HepG2 (cell line): Measurements from ENCODE around the gene HAPLN3. TPM values are rescaled to one million over a fixed set of nuclear protein-coding genes. Genes with fewer than 3 reads are reported as not detected.

Experiments used
- ATAC-seq: fragments of 200-7000 bp; cut with Tn5 transposase; 3 replicates; pipeline ENCODE4 v1.9.1; 2020; ENCODE audit warnings: mild to moderate bottlenecking, moderate library complexity
- BruUV-seq: library from RNA; stranded (reverse); fragments of 400-500 nt; replicated peaks from 2 replicates; lab custom pipeline; 2021; lab: Mats Ljungman, UMichigan
- CTCF ChIA-PET: fragments of 300-600 bp; formaldehyde crosslinking; extraction: SDS; loops from one replicate; lab custom pipeline; 2021; ENCODE audit warnings: low total read pairs, inconsistent platforms, low intra/inter-chr PET ratio; lab: Yijun Ruan, JAX
- POLR2A ChIA-PET: fragments of 350-600 bp; sonication (Branson Sonifier 250); formaldehyde crosslinking; loops from one replicate; lab custom pipeline; 2020; ENCODE audit warnings: antibody characterized with exemption, inconsistent platforms; lab: Yijun Ruan, JAX
- DNase-seq: peaks from one replicate; pipeline ENCODE4 v3.0.0-alpha.2; 2015; ENCODE audit warnings: low spot score
- FAIRE-seq: peaks from 3 replicates; lab custom pipeline; 2011; peaks lifted over from hg19 to GRCh38; lab: Jason Lieb, UNC
- H2AFZ ChIP-seq: one replicate; pipeline ENCODE4 v1.6.1; 2011; ENCODE audit warnings: low read length, inconsistent platforms
- H3K27ac ChIP-seq: fragments of 300-600 bp; 3 replicates; pipeline ENCODE4 v1.8.0; 2011; ENCODE audit warnings: mixed run types, mild to moderate bottlenecking, mixed read lengths, low read length, inconsistent platforms; ENCODE audit not compliant: insufficient read depth; ENCODE audit errors: extremely low read length
- H3K27me3 ChIP-seq, 2 experiments: fragments of 200-600 bp in 1 of 2; 2 replicates in 1 of 2; 3 replicates in 1 of 2; pipeline versions ENCODE4 v1.6.0 to v1.8.0; 2011; ENCODE audit warnings: low read length in 2 of 2, mild to moderate bottlenecking in 2 of 2, moderate library complexity in 2 of 2, inconsistent platforms in 1 of 2; ENCODE audit not compliant: insufficient read depth in 2 of 2, control insufficient read depth in 1 of 2
- H3K36me3 ChIP-seq, 2 experiments: fragments of 200-600 bp in 1 of 2; replicated peaks in 1 of 2; 2 replicates in 1 of 2; 3 replicates in 1 of 2; pipeline versions ENCODE4 v1.5.1 to v1.8.0; 2011; ENCODE audit warnings: low read length in 2 of 2, inconsistent platforms in 1 of 2; ENCODE audit not compliant: insufficient read depth in 2 of 2, control insufficient read depth in 1 of 2
- H3K4me1 ChIP-seq: 2 replicates; pipeline ENCODE4 v1.5.1; 2012; ENCODE audit warnings: low read length, inconsistent platforms; ENCODE audit not compliant: insufficient read depth
- H3K4me2 ChIP-seq: 2 replicates; pipeline ENCODE4 v1.6.0; 2011; ENCODE audit warnings: low read depth, low read length, inconsistent platforms
- H3K4me3 ChIP-seq, 3 experiments: fragments of 200-600 bp in 1 of 3; sonication (generic), shearing (Covaris generic) in 1 of 3; replicated peaks in 1 of 3; 2 replicates each; pipeline ENCODE4 v1.5.1; 2011 to 2016; ENCODE audit warnings: low read length in 3 of 3, inconsistent platforms in 2 of 3, low read depth in 2 of 3, mild to moderate bottlenecking in 2 of 3, control low read depth in 1 of 3, mixed read lengths in 1 of 3; ENCODE audit not compliant: insufficient read depth in 1 of 3
- H3K79me2 ChIP-seq: one replicate; pipeline ENCODE4 v1.6.1; 2011; ENCODE audit warnings: low read length, inconsistent platforms; ENCODE audit not compliant: insufficient read depth
- H3K9ac ChIP-seq: 2 replicates; pipeline ENCODE4 v1.6.0; 2011; ENCODE audit warnings: mild to moderate bottlenecking, low read depth, low read length, inconsistent platforms; ENCODE audit not compliant: insufficient read depth
- H3K9me3 ChIP-seq: 2 replicates; pipeline ENCODE4 v1.5.1; 2012; ENCODE audit warnings: mild to moderate bottlenecking, low read length
- H4K20me1 ChIP-seq: 2 replicates; pipeline ENCODE4 v1.6.0; 2011; ENCODE audit warnings: inconsistent platforms, mild to moderate bottlenecking, low read length, moderate library complexity; ENCODE audit not compliant: insufficient read depth
- BCL3 ChIP-seq: sonication (generic); formaldehyde crosslinking; IDR thresholded peaks from 2 replicates; pipeline ENCODE4 v1.5.1; 2020; ENCODE audit warnings: mild to moderate bottlenecking, missing genetic modification reagents, moderate library complexity
- CREB3 ChIP-seq: sonication (generic); formaldehyde crosslinking; IDR thresholded peaks from 2 replicates; pipeline ENCODE4 v1.5.0; 2020; ENCODE audit warnings: missing genetic modification reagents
- DMAP1 ChIP-seq: IDR thresholded peaks from 2 replicates; pipeline ENCODE4 v1.6.1; 2016
- RELA ChIP-seq: sonication (generic); formaldehyde crosslinking; IDR thresholded peaks from 2 replicates; pipeline ENCODE4 v1.4.0; 2020; ENCODE audit warnings: missing genetic modification reagents
- SAP130 ChIP-seq: IDR thresholded peaks from 2 replicates; pipeline ENCODE4 v1.6.1; 2016; ENCODE audit warnings: low read depth
- SP140L ChIP-seq: sonication (generic); formaldehyde crosslinking; IDR thresholded peaks from 2 replicates; pipeline ENCODE4 v1.4.0; 2020; ENCODE audit warnings: missing genetic modification reagents, borderline replicate concordance
- SUZ12 ChIP-seq: fragments of 150-350 bp; IDR thresholded peaks from 2 replicates; pipeline ENCODE4 v1.6.1; 2014; ENCODE audit warnings: low read depth, low read length
- ZFP62 ChIP-seq: sonication (generic); formaldehyde crosslinking; IDR thresholded peaks from 2 replicates; pipeline ENCODE4 v1.4.0; 2020; ENCODE audit warnings: missing genetic modification reagents
- ZNF10 ChIP-seq: sonication (generic); formaldehyde crosslinking; IDR thresholded peaks from 2 replicates; pipeline ENCODE4 v1.4.0; 2020; ENCODE audit warnings: mild to moderate bottlenecking, low read depth, missing genetic modification reagents, borderline replicate concordance
- ZNF317 ChIP-seq: sonication (generic); formaldehyde crosslinking; IDR thresholded peaks from 2 replicates; pipeline ENCODE4 v1.5.0; 2020; ENCODE audit warnings: mild to moderate bottlenecking, missing genetic modification reagents
- ZNF556 ChIP-seq: sonication (generic); formaldehyde crosslinking; IDR thresholded peaks from 2 replicates; pipeline ENCODE4 v1.4.0; 2020; ENCODE audit warnings: mild to moderate bottlenecking, missing genetic modification reagents, borderline replicate concordance
- ZNF644 ChIP-seq: IDR thresholded peaks from 2 replicates; pipeline ENCODE4 v1.6.1; 2016; ENCODE audit warnings: low read depth
- ZNF883 ChIP-seq: sonication (generic); formaldehyde crosslinking; IDR thresholded peaks from 2 replicates; pipeline ENCODE4 v1.5.1; 2020; ENCODE audit warnings: mild to moderate bottlenecking, missing genetic modification reagents; ENCODE audit errors: not compliant biosample characterization
- WGBS: methylation state at CpG from one replicate; pipeline ENCODE4 v1.1.6; 2017; ENCODE audit warnings: low lambda C conversion rate; 5-methylcytosine and 5-hydroxymethylcytosine counted together
- in situ Hi-C: cut with HindIII; loops from 2 replicates; pipeline ENCODE4 v1.10.0; 2017; ENCODE audit warnings: low pct_unique_long_range_greater_than_20kb; ENCODE audit not compliant: extremely low pct_ligation_motif_present
- intact Hi-C: fragments of 100-400 bp; cut with micrococcal nuclease; formaldehyde crosslinking; loops from one replicate; pipeline ENCODE4 v1.10.0; 2022; ENCODE audit not compliant: unreplicated experiment
- polyA plus RNA-seq, 8 experiments: library from polyadenylated mRNA; depleted of rRNA in 3 of 8; stranded (reverse) in 7 of 8; unstranded in 1 of 8; fragments of >200 nt; fragmentation: Illumina TruSeq in 4 of 8; extraction: Trizol in 4 of 8; gene quantifications; 2 replicates each; pipeline versions ENCODE4 v1.2.1 to v1.2.3, GENCODE V29; 2011 to 2016; ENCODE audit warnings: low read depth in 4 of 8, missing spikeins in 1 of 8, mixed read lengths in 1 of 8; ENCODE audit not compliant: insufficient read depth in 1 of 8
- total RNA-seq, 5 experiments: library from RNA; depleted of rRNA; stranded (reverse); fragments of >200 nt; fragmentation: Illumina TruSeq; extraction: Trizol; gene quantifications; 2 replicates each; pipeline ENCODE4 v1.2.3, GENCODE V29; 2016; ENCODE audit warnings: low read depth in 1 of 5
- TF ChIP-seq, protein P1 (sequence below), 2 experiments: sonication (generic) in 1 of 2; formaldehyde crosslinking in 1 of 2; IDR thresholded peaks; 2 replicates each; pipeline versions ENCODE4 v1.5.1 to v1.6.1; 2011 to 2020; ENCODE audit warnings: borderline replicate concordance in 1 of 2, low read depth in 1 of 2, low read length in 1 of 2, mild to moderate bottlenecking in 1 of 2, missing genetic modification reagents in 1 of 2, moderate library complexity in 1 of 2

Gene HAPLN3
- total and polyA plus RNA-seq, 2 of the 13 experiments (the other 11 are each of a cell fraction or from before 2014, with no cell fraction given): 0.09 TPM; not detected in 1

DNA sequence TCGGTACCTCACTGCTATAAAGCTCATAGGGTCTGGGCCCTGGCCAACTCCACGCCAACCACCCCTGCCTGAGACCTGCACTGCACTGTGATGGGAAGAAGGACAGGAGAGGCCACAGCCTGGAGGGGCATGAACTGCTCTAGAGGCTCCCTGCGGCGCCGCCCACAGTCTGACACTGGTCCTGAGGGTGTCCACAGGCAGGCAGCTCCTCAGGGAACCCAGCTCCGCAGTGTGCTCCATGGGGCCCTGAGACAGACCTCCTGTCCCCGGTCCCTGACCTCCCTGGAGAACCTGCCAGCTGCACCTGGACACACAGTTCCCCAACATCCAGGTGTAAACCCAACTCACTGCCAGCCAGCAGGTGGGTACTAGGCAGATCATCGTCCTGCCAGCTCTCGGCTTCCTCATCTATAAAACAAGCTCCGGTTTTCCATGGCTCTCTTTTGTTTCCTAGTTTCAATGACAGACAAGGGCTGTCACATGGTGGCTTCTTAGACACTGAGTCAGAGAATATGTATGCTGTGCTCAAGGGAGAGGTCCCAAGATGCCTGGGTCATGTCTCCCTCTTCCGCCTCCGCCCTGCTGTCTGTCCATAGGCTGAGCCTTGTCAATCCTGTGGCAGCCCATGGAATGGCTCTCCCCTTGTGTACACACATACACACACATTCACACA, 5.1 kb upstream of the HAPLN3 start:
- DNase-seq (no peak), FAIRE-seq (no peak), ATAC-seq (no peak)
- intact Hi-C loops (no loop called here), in situ Hi-C loops (loop anchor here (5.0 to 10.0 kb wide), 2 partner anchors 102 to 274 kb away; no protein-coding TSS in a partner anchor)
- POLR2A ChIA-PET: no interaction called here
- no peak overlapping the region for H3K9ac ChIP-seq
- peaks cover 30% of the 10 kb centered on the region for H3K4me1 ChIP-seq
- no peak overlapping the region for H2AFZ ChIP-seq
- 86% methylated on average over 6 of the region's 12 CpGs for WGBS
- H3K27me3 ChIP-seq: peaks cover 0 to 11% of the 10 kb centered on the region in 2 experiments; a peak in 3 of 5 replicates
- no peak overlapping the region for H3K4me2 ChIP-seq
- CTCF ChIA-PET: no interaction called here
- no peaks in the 10 kb centered on the region for H3K9me3 ChIP-seq
- H3K36me3 ChIP-seq: no peaks in the 10 kb centered on the region
- no peak overlapping the region for H3K27ac ChIP-seq
- BruUV-seq: no TSS peak
- no peaks in the 10 kb centered on the region for H3K79me2 ChIP-seq
- 0 out of 2 replicates have a peak, but pooled peaks cover 3% of the 10 kb centered on the region for H4K20me1 ChIP-seq
- no peak overlapping the region for H3K4me3 ChIP-seq
- TF ChIP-seq ZNF883: no peak
- no peak for TF ChIP-seq SP140L (CRISPR knock-in tag)
- no peak for TF ChIP-seq ZFP62 (CRISPR knock-in tag)
- no peak for TF ChIP-seq ZNF644 (CRISPR knock-in tag)

- Histone ChIP-seq H2AFZ (no peak overlapping the region), H4K20me1 (no peaks in the 10 kb centered on the region), H3K4me2 (no peak overlapping the region), H3K9me3 (no peaks in the 10 kb centered on the region), H3K27me3 (peaks cover 5 to 23% of the 10 kb centered on the region in 2 experiments), H3K9ac (no peak overlapping the region), H3K36me3 (no peaks in the 10 kb centered on the region), H3K27ac (no peak overlapping the region), H3K4me3 (no peak overlapping the region), H3K4me1 (peaks cover 34% of the 10 kb centered on the region), H3K79me2 (no peaks in the 10 kb centered on the region)
- WGBS: 69% methylated on average over 4 of the region's 9 CpGs
- CTCF ChIA-PET: no interaction called here
- POLR2A ChIA-PET: no interaction called here
- in situ Hi-C loops: no loop called here
- no TSS peak for BruUV-seq
- ATAC-seq (no peak), FAIRE-seq (no peak), DNase-seq (no peak)
- intact Hi-C loops: loop anchor here (10.0 kb wide), 1 partner anchor 276 kb away; no protein-coding TSS in a partner anchor
- no peak for TF ChIP-seq ZNF10 (CRISPR knock-in tag)
- TF ChIP-seq ZNF556 (CRISPR knock-in tag): no peak
- TF ChIP-seq SAP130 (CRISPR knock-in tag): no peak
- no peak for TF ChIP-seq CREB3 (CRISPR knock-in tag)
- no peak for TF ChIP-seq RELA (CRISPR knock-in tag)
- TF ChIP-seq, protein P1, sequence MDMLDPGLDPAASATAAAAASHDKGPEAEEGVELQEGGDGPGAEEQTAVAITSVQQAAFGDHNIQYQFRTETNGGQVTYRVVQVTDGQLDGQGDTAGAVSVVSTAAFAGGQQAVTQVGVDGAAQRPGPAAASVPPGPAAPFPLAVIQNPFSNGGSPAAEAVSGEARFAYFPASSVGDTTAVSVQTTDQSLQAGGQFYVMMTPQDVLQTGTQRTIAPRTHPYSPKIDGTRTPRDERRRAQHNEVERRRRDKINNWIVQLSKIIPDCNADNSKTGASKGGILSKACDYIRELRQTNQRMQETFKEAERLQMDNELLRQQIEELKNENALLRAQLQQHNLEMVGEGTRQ (IDR thresholded peaks at IDR 0.05; ENCODE audit: low read depth, low read length): no peak
- TF ChIP-seq, protein P1 (CRISPR knock-in tag; IDR thresholded peaks at IDR 0.05; ENCODE audit: borderline replicate concordance): no peak
- TF ChIP-seq SUZ12: no peak
- TF ChIP-seq ZNF317: no peak
- no peak for TF ChIP-seq BCL3 (CRISPR knock-in tag)
- TF ChIP-seq DMAP1: no peak
Observed at GRCh38 chr15:88899251-88899650, 3.9 kb upstream of the HAPLN3 start.
